ENCODE data around the gene CELA1. TPM values are rescaled to one million over a fixed set of nuclear protein-coding genes. Genes with fewer than 3 reads are reported as not detected.
A peak's percentile ranks its signal among the peaks of the same experiment; 100 is the strongest.

CELA1 gene
- total RNA-seq, 2 experiments from 2014 or later: 0.85 to 1.2 TPM

GRCh38 chr12:51390457-51390856 lies 44.0 kb upstream of the CELA1 start:
- Histone ChIP-seq H3K36me3 (ENCODE audit: insufficient read depth, low read length) (no peaks in the 10 kb centered on the region), H3K4me3 (ENCODE audit: low read length) (peak overlapping the region; percentile 81), H3K27ac (ENCODE audit: low read depth in 1 of 2, low read length in 2 of 2) (no peak overlapping the region), H3K9me3 (ENCODE audit: control insufficient read depth in 1 of 2, insufficient read depth in 1 of 2, low read length in 2 of 2) (no peaks in the 10 kb centered on the region), H3K4me1 (ENCODE audit: insufficient read depth, low read length) (peaks cover 75% of the 10 kb centered on the region), H3K27me3 (ENCODE audit: control insufficient read depth in 1 of 2, insufficient read depth in 2 of 2, low read length in 2 of 2) (no peaks in the 10 kb centered on the region)
- TF ChIP-seq, protein P1, sequence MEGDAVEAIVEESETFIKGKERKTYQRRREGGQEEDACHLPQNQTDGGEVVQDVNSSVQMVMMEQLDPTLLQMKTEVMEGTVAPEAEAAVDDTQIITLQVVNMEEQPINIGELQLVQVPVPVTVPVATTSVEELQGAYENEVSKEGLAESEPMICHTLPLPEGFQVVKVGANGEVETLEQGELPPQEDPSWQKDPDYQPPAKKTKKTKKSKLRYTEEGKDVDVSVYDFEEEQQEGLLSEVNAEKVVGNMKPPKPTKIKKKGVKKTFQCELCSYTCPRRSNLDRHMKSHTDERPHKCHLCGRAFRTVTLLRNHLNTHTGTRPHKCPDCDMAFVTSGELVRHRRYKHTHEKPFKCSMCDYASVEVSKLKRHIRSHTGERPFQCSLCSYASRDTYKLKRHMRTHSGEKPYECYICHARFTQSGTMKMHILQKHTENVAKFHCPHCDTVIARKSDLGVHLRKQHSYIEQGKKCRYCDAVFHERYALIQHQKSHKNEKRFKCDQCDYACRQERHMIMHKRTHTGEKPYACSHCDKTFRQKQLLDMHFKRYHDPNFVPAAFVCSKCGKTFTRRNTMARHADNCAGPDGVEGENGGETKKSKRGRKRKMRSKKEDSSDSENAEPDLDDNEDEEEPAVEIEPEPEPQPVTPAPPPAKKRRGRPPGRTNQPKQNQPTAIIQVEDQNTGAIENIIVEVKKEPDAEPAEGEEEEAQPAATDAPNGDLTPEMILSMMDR (IDR thresholded peaks at IDR 0.05): no peak
- DNase-seq (no peak), ATAC-seq (ENCODE audit: poor library complexity) (no peak)
- Mint-ChIP-seq H3K4me1 (ENCODE audit: low read depth) (peaks cover 81% of the 10 kb centered on the region), H3K4me3 (peak overlapping the region; percentile 96), H3K27me3 (no peaks in the 10 kb centered on the region), H3K9me3 (no peaks in the 10 kb centered on the region), H3K27ac (peak overlapping the region; percentile 93), H3K36me3 (ENCODE audit: low read depth) (peaks cover 6% of the 10 kb centered on the region)
- intact Hi-C loops (cut with DNase I, micrococcal nuclease): loop anchor here in 1 of 2 experiments (2.0 kb wide), 1 partner anchor 22 kb away; no protein-coding TSS in a partner anchor
- ChIA-PET POLR2A (interaction anchor here (0.5 to 7.7 kb wide), 4 partner anchors 18 to 430 kb away, joined by 3 to 57 read pairs (median 4); no protein-coding TSS in a partner anchor), CTCF (no interaction called here)

- Histone ChIP-seq H3K4me3 (ENCODE audit: low read length) (no peak overlapping the region), H3K9me3 (ENCODE audit: control insufficient read depth in 1 of 2, insufficient read depth in 1 of 2, low read length in 2 of 2) (no peaks in the 10 kb centered on the region), H3K4me1 (ENCODE audit: insufficient read depth, low read length) (peaks cover 67% of the 10 kb centered on the region), H3K27ac (ENCODE audit: low read depth in 1 of 2, low read length in 2 of 2) (no peak overlapping the region), H3K36me3 (ENCODE audit: insufficient read depth, low read length) (no peaks in the 10 kb centered on the region), H3K27me3 (ENCODE audit: control insufficient read depth in 1 of 2, insufficient read depth in 2 of 2, low read length in 2 of 2) (no peaks in the 10 kb centered on the region)
- Mint-ChIP-seq H3K4me1 (ENCODE audit: low read depth) (peaks cover 74% of the 10 kb centered on the region), H3K27ac (peak overlapping the region; percentile 58), H3K9me3 (no peaks in the 10 kb centered on the region), H3K36me3 (ENCODE audit: low read depth) (peaks cover 7% of the 10 kb centered on the region), H3K27me3 (no peaks in the 10 kb centered on the region), H3K4me3 (peak overlapping the region; percentile 59)
- intact Hi-C loops (cut with DNase I, micrococcal nuclease): no loop called here
- peak in 3 of 14 experiments; percentile 41 to 60 (median 56) for DNase-seq
- POLR2A ChIA-PET: interaction anchor here (0.6 to 7.7 kb wide), 5 partner anchors 9 to 431 kb away, joined by 3 to 57 read pairs (median 4); no protein-coding TSS in a partner anchor
- TF ChIP-seq, protein P1 (IDR thresholded peaks at IDR 0.05): no peak
- ATAC-seq (ENCODE audit: poor library complexity): peak; percentile 30
- CTCF ChIA-PET: interaction anchor here (1.3 kb wide), 1 partner anchor 47 kb away, joined by 4 read pairs; no protein-coding TSS in a partner anchor
These were observed 43.0 kb upstream of the CELA1 start for GRCh38 chr12:51389302-51389999.

GRCh38 chr12:51388846-51389245 lies 42.4 kb upstream of the CELA1 start:
- TF ChIP-seq, protein P1 (IDR thresholded peaks at IDR 0.05): no peak

More at GRCh38 chr12:51388846-51389245, 42.4 kb upstream of the CELA1 start:
- Histone ChIP-seq H3K9me3 (ENCODE audit: control insufficient read depth in 1 of 2, insufficient read depth in 1 of 2, low read length in 2 of 2) (no peaks in the 10 kb centered on the region), H3K4me1 (ENCODE audit: insufficient read depth, low read length) (peaks cover 67% of the 10 kb centered on the region), H3K27me3 (ENCODE audit: control insufficient read depth in 1 of 2, insufficient read depth in 2 of 2, low read length in 2 of 2) (no peaks in the 10 kb centered on the region), H3K4me3 (ENCODE audit: low read length) (no peak overlapping the region), H3K27ac (ENCODE audit: low read depth in 1 of 2, low read length in 2 of 2) (no peak overlapping the region), H3K36me3 (ENCODE audit: insufficient read depth, low read length) (no peaks in the 10 kb centered on the region)
- Mint-ChIP-seq H3K27me3 (no peaks in the 10 kb centered on the region), H3K4me3 (peak overlapping the region; percentile 38), H3K4me1 (ENCODE audit: low read depth) (peaks cover 74% of the 10 kb centered on the region), H3K36me3 (ENCODE audit: low read depth) (peaks cover 7% of the 10 kb centered on the region), H3K9me3 (no peaks in the 10 kb centered on the region), H3K27ac (peak overlapping the region; percentile 58)
- POLR2A ChIA-PET: interaction anchor here (1.3 to 7.7 kb wide), 2 partner anchors 9 to 19 kb away, joined by 3 to 57 read pairs; no protein-coding TSS in a partner anchor
- CTCF ChIA-PET: interaction anchor here (1.3 kb wide), 1 partner anchor 47 kb away, joined by 4 read pairs; no protein-coding TSS in a partner anchor
- no peak for ATAC-seq (ENCODE audit: poor library complexity)
- intact Hi-C loops (cut with DNase I, micrococcal nuclease): no loop called here
- DNase-seq: no peak
